Effector CD4-positive, alpha-beta T cell (primary cell): Measurements from ENCODE around the gene TMEM259.

Experiments used
- DNase-seq: peaks from one replicate; pipeline ENCODE4 v3.0.0-alpha.2; 2020

The TMEM259 gene

DNA sequence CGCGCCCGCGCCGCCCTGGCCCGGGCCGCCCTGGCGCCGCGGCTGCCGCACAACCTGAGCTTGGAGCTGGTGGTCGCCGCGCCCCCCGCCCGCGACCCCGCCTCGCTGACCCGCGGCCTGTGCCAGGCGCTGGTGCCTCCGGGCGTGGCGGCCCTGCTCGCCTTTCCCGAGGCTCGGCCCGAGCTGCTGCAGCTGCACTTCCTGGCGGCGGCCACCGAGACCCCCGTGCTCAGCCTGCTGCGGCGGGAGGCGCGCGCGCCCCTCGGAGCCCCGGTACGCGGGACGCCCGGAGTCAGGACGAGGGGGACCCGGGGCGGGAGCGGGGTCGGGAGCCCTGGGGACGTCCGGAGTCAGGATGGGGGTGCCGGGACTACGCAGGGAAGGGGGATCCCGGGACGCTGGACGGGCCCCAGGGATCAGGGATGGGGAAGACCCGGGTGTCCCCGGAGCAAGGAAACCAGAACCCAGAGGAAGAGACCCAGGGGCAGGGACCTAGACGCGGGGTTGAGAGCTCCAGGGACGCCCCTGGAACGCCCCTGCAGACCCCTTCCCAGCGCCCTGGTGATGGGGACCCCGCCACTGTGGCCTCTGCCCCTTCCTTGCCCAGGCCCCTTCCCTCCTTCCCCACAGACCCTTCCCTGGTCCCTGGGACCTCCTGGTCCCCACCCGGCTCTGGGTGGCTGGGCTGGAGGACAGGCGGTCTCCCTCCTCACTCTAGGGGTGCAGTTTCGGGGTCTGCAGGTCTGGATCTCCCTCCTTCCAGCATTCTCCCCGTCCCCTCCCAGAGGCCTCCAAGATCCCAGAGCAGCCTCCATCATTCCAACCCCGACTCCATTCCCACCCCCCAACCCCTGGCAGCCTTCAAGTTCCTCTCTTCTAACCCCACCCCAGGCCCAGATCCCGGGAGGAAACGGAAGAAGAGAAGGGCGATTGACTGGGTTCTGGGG lies 20.1 kb downstream of the TMEM259 start:
- no peak for DNase-seq

GRCh38 chr19:1000095-1000494 lies 20.8 kb downstream of the TMEM259 start, which contains the start of gene GRIN3B:
Gene GRIN3B (plus strand): TSS chr19:1000419. CDS start chr19:1000438, 19 bp downstream.
- peak; percentile 41 for DNase-seq

- DNase-seq: no peak
Observed at GRCh38 chr19:999379-999719, 21.6 kb downstream of the TMEM259 start.

GRCh38 chr19:998064-998463 lies 22.9 kb downstream of the TMEM259 start:
- DNase-seq: no peak

GRCh38 chr19:996051-996838 lies 24.7 kb downstream of the TMEM259 start:
- DNase-seq: peak; percentile 85

- DNase-seq: no peak
Observed at GRCh38 chr19:995051-995827, 25.7 kb downstream of the TMEM259 start.

DNA sequence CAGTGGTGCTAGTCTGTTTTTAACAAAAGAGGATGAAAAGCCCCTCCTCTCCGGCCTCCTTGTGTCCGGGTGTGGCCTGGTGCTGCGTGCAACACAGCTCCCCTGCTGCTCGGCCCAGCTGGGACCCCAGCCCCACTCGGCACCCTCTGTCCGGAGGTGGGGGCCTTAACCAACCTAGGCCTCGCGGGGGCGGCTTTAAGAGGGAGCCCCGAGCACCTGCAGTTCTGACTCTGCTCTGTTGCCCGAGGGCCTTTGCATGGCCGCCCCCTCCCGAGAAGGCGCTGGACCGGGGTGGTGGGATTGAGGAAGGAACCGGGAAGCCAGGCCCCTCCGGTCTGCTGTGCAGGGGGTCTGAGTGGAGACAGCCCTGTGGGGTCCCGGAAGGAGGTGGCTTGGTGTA lies 26.4 kb downstream of the TMEM259 start:
- DNase-seq: no peak

- DNase-seq: no peak
Observed at GRCh38 chr19:993831-994393, 27.0 kb downstream of the TMEM259 start.

- no peak for DNase-seq
Observed at GRCh38 chr19:993361-993830, 27.5 kb downstream of the TMEM259 start.

GRCh38 chr19:992670-993055 lies 28.3 kb downstream of the TMEM259 start:
- no peak for DNase-seq

DNA sequence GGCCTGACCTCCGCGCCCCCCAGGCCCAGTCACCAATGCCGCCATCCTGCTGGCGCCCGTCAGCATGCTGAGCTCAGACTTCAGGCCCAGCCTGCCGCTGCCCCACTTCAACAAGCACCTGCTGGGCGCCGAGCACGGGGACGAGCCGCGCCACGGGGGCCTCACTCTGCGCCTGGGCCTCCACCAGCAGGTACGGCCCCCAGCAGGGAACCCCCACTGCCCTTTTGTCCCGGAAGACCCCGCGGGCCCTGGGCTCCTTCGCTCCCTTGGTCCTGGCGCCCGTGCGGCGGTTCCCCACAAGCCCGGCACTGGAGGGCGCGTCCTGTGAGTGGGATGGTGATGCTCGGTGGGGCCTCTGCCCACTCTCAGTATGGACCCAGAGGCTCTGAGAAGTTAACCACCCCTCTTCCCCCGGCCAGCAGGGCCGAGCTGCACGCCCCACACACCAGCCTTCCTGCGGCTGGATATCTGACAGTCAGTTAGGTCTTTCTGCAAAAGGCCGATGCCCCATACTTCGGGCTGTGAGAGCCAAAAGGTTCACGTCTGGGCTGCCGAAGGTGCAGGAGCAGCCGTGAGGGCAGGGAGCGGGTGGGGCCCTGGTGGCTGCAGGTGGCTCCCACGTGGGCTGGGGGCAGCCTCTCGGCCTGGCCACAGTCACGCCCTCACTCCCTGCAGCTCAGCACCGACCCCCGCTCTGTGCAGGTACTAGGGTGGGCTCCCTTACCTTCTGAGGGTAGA lies 28.8 kb downstream of the TMEM259 start:
- DNase-seq: no peak

DNA sequence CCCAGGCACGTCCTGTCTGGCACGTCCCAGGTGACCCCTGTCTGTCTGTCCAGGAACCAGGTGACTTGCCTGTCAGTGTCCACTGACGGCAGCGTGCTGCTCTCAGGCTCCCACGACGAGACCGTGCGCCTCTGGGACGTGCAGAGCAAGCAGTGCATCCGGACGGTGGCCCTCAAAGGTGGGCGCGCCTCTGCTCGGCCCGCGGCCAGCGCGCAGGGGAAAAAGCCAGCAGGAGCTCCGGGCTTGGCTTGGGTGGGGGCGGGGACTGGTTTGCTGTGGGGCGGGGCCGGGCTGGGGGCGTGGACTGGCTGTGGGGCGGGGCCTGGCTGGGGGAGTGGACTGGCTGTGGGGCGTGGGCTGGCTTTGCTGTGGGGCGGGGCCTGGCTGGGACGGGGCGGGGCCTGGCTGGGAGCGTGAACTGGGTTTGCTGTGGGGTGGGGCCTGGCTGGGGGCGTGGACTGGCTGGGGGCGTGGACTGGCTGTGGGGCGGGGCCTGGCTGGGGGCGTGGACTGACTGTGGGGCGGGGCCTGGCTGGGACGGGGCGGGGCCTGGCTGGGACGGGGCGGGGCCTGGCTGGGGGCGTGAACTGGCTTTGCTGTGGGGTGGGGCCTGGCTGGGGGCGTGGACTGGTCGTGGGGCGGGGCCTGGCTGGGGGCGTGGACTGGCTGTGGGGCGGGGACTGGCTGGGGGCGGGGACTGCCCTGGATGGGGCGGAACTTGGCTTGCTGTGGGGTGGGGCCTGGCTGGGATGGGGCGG lies 29.6 kb downstream of the TMEM259 start:
- peak; percentile 49 for DNase-seq

GRCh38 chr19:990746-991145 lies 30.2 kb downstream of the TMEM259 start:
- no peak for DNase-seq

GRCh38 chr19:990119-990571 lies 30.8 kb downstream of the TMEM259 start:
- no peak for DNase-seq

GRCh38 chr19:989381-990081 lies 31.4 kb downstream of the TMEM259 start:
- no peak for DNase-seq

GRCh38 chr19:988510-988909 lies 32.4 kb downstream of the TMEM259 start:
- DNase-seq: no peak

DNA sequence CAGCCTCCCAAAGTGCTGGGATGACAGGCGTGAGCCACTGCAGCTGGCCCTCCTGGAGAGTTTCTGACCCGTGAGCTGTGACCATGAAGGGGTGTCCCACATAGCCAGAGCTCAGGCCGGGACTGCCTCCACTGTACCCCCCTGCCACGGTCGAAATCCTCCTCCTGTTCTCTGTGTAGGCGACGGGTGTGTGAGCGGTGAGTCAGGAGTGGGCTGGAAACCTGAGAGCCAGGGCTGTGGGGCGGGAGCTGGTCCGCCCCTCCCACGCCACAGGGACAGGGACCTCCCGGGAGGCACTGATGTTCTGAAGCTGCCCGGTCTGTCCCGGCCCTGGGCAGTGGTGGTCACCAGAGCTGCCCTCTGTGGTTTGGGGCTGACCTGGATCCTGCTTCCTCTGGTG lies 32.8 kb downstream of the TMEM259 start:
- DNase-seq: no peak

DNA sequence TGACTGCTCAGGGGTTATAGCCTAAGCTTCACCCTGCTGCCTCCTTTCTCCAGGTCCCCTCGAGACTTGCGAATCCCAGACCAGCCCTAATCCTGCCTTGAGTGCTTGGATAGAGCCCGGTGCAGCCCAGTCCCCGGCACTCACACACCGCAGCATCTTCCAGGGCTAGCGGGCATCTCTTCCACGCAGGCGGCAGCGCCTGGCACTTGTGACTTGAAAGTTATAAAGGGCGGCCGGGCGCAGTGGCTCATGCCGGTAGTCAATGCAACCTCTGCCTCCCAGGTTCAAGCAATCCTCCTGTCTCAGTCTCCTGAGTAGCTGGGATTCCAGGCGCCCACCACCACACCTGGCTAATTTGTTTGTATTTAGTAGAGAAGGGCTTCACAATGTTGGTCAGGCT lies 34.8 kb downstream of the TMEM259 start:
- no peak for DNase-seq

DNA sequence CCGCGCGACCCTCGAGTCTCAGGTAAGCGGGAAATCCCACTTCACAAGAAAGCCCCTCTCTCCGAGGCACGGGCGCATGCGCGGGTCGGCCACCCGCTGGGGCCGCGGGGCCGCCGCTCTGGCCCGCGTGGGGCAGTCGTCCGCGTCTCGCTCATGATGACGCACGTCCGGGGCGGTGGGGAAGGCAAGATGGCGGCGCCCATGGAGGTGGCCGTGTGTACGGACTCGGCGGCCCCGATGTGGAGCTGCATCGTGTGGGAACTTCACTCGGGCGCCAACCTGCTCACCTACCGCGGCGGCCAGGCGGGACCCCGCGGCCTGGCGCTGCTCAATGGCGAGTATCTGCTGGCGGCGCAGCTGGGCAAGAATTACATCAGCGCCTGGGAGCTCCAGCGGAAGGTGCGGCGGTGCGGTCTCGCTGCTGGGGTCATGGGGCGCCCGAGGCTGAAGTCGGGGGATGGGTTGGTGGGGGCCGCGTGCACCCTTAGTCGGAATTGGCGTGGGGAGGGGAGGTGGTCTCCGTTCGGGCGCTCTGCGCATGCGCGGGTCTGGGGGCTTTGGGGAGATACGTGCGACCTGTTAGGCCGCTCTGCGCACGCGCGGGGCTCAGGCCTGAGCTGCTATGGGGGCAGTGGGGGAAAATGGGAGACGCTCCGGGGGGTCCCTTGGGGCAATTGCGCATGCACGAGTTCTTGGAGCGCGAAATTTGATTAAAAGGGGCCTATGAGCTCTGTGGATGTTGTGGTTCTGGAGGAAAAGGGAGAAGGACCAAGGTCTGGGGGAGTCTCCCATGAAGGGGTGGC lies 36.6 kb downstream of the TMEM259 start, which contains the start of gene WDR18:
TSS of gene WDR18 (plus strand) at position 181 of the 803 bp plus-strand sequence. CDS start at position 190, 9 bp downstream.
- peak; percentile 83 for DNase-seq
